CD4-positive, alpha-beta T cell treated with Interleukin-15 for 1 hour (primary cell): ENCODE measurements around the gene DHRS4.
"Not testable (repeated sequence)": the region's sequence is repeated elsewhere in the genome, so short reads cannot be mapped to it uniquely, and the experiment has no call there.

ENCODE experiments used
- DNase-seq: peaks from one replicate; pipeline ENCODE4 v3.0.0-alpha.2; 2020

Gene DHRS4

DNA sequence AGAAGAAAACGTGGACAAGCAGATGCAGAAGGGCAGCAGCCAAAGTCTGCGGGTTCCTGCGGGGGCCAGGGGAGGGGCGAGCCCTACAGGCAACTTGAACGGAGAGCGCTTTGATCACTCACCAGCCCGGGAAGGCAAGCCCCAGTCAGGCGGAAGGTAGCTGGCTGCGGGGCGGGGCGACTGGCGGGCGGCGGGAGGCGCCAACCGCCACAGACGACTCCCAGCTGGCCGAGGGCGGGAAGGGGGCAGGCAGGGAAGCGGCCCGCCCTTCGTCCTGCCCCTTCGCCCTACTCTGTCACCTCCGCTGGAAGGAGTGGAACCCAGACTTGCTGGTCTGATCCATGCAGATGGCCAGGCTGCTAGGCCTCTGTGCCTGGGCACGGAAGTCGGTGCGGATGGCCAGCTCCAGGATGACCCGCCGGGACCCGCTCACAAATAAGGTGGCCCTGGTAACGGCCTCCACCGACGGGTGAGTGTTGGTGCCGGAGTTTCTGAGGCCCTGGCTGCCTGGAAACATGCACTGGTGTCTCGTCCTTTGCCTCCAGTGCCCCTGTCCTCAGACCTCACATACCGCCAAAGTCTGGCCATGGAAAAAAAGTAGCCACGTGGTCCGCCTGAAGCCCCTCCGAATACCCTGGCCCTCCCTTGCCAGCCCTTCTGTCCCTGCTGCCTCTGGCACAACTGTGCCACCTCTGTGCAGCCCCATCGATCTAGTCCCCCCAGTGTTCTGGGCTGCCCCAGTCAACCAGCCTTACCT lies 35.2 kb downstream of the DHRS4 start, which contains the start of gene DHRS4L2:
Gene DHRS4L2 (plus strand): TSS at position 323 of the 757 bp plus-strand sequence. CDS start 19 bp downstream, at position 342.
- DNase-seq = peak; percentile 67

DNA sequence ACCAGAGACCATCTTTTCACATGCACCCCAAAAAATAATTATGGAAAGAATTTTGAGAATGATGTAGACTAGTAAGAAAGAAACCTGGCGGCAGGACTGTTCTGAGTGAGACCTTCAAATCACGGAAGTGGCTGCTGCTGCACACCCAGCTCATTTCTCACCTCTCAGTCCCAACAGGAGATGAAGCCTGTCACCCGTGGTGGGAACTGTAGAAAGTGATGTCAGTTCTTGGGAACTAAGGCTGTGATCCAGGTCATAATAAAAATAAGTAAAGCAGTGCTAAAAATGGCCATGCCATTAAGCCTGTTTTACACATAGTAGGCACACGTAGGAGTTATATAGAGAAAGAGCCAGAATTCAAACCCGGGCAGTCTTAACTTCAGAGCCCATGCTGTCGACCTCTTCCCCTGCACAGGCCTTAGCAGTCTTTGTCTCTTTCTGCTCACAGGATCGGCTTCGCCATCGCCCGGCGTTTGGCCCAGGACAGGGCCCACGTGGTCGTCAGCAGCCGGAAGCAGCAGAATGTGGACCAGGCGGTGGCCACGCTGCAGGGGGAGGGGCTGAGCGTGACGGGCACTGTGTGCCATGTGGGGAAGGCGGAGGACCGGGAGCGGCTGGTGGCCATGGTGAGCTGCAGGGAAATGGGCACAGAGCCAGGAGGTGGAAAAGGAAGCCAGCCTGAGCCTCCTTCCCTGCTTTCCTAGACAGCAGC lies 36.3 kb downstream of the DHRS4 start:
- DNase-seq = not testable (repeated sequence)

DNA sequence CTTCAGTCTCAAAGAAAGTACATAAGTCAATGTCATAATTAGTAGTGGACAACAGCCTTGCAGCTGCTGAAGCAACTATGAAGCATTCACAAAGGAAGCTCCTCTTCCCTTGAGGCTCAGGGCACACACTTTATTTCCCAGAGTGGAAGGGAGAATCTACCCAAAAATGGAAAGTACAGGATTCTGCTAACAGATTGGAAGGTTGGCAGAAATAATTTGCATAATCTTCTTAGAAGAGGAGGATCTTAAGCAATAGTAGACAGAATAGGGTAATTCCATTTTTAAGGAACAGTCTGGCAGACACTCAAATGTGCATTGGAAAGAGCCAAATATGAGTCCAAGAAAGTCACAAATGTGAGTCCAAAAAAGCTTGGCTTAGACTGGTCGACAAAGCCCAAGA lies 37.4 kb downstream of the DHRS4 start:
- not testable (repeated sequence) for DNase-seq

DNA sequence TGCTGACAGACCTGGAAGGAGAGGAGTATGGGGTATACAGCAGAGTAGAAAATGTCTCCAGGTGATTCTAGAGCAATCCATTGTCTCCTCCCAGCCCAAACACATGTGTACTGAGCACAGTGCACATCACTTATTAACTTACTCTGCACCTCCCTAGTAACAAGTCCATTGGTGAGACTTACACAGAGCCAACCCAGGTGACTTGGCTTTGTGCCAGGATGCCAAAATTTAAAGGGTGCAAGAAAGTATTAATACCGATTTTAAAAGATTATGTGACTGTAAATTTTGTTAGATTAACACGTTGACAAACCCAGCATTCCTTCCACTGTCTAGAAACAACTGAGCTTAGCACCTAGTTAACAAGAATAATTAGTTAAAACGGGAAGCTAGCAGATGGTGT lies 39.5 kb downstream of the DHRS4 start:
- DNase-seq = not testable (repeated sequence)

DNA sequence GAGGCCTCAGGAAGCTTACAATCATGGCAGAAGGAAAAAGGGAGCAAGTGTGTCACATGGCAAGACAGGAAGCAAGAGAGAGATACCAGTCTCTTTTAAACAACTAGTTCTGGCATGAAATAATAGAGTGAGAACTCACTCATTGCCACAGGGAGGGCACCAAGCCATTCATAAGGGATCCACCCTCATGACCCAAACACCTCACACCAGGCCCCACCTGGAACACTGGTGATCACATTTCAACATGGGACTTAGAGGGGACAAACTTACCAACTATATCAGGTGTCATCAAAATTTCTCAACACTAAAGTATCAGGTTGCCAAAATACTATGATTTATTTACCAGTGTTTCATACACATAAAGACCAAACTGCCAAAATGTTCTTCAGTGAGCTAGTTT lies 42.4 kb downstream of the DHRS4 start:
- not testable (repeated sequence) for DNase-seq

DNA sequence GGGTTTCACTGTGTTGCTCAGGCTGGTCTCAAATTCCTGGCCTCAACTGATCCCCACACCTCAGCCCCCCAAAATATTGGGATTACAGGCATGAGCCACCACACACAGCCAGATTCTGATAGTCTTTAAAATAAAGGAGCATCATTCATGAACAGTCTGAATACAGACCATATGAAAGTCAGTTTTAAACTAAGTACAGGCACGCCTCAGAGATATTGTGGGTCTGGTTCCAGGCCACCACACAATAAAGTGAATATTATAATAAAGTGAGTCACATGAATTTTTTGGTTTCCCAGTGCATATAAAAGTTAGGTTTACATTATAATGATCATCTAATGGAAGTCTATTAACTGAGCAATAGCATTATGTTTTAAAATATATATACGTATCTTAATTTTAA lies 43.3 kb downstream of the DHRS4 start:
- not testable (repeated sequence) for DNase-seq

DNA sequence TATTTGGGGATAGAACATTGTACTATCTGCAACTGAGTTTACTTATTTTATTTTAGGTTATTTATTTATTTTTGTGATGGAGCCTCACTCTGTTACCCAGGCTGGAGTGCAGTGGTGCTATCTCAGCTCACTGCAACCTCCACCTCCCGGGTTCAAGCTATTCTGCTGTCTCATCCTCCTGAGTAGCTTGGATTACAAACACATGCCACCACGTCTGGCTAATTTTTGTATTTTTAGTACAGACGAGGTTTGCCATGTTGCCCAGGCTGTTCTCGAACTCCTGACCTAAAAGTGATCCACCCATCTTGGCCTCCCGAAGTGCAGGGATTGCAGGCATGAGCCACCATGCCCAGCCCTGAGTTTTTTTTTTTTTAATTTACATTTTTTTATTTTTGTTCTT lies 46.1 kb downstream of the DHRS4 start:
- DNase-seq = not testable (repeated sequence)

DNA sequence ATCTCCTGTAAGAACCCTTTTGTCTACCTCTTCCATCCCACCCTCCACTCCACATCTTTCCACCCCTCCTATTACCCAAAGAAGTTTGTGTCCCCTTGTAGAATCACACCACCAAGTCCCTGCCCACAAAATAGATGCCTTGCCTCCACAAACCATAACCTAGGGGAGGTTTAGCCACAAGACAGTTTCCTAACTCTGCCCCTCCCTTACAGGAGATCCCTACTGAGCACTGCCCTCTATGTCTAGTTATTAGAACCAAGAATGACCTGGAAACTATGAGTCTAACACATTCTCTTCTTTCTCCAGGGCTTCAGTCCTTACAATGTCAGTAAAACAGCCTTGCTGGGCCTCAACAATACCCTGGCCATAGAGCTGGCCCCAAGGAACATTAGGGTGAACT lies 47.5 kb downstream of the DHRS4 start:
- not testable (repeated sequence) for DNase-seq

DNA sequence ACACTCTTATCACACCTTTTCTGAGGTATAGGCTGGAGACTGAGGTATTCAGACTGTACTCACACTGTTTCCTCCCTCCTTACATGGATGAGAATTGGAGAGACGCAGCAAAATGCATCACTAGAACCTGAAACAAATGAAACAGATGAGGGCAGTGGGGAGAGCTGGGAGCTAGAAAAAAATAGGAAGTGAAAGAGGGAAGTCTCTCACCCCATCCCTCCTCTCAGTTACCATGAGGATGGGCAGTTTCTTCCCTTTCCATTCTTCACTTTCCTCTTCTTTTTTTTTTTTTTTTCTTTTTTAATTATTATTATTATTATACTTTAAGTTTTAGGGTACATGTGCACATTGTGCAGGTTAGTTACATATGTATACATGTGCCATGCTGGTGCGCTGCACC lies 48.1 kb downstream of the DHRS4 start:
- not testable (repeated sequence) for DNase-seq

DNA sequence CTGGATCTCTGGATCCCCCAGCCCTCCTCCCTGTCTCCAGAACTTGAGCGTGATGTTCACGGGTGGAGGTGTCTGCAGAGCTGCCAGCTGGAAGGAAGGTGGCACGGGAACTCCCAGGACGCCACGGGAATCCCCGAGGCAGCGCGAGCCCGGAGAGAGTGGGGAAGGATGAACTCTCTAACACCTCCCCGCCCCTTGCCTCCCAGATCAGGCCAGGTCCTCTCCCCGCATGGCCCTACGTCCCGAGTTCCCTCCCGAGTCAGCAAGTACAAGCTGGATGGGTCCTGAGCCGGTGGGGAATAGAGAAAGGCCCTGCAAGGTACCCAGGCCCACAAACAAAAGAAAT lies 52.9 kb downstream of the DHRS4 start:
- DNase-seq = not testable (repeated sequence)

DNA sequence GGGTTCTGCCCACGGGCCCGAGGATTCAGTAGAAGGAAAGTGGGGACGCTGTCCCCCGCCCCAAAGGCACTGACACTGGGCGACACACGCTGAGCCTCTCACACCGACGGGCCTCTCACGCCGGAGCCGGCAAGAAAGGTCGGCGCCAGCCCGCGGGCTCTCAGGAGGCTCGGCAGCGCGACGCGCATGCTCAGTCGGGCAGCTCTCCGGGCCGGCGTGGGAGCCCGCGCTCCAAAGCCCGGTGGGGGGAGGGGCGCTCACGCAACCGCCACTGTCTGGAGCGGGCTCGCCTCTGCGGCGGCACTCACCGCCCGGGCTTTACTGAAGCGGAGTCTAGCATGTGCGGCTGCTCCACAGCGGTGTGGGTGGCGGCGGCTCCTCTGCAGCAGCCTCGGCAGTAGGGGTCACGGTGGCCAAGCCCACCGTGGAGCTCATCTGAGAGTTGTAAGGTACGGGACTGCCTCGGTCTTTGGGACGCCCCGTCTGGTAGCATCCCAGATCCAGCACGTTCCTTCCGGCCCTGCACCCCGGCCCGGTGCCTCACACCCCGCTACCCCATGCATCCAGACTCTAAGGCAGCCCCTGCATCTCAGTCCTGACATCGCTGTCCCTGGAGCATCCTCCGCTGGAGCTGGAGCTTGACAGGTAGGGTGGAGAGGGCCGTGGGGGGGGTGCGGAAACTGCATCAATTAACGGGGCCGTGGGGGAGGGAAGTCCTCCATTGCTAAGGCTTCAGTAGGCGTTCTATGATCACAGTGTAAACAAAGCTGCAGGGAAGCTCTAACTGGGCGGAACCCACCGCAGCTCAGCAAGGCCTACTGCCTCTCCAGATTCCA lies 53.5 kb downstream of the DHRS4 start:
- peak; percentile 65 for DNase-seq

DNA sequence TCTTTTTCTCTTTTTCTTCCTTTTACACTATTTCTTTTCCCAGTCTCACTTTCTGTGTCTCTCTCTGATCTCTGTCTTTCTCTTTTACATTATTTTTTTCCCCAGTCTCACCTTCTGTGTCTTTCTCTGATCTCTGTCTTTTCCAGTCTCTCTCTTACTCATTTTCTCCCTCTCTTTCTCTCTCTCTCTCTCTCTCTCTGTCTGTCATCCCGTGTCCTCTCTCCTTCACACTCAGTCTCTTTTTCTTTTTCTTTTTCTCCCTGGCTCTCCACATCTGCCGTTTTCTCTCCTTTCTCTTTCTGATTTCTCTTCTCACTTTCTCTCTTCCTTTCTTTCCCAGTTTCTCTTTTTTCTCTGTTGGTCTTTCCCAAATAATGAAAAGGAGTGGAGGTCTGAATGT lies 57.5 kb downstream of the DHRS4 start:
- DNase-seq = no peak

DNA sequence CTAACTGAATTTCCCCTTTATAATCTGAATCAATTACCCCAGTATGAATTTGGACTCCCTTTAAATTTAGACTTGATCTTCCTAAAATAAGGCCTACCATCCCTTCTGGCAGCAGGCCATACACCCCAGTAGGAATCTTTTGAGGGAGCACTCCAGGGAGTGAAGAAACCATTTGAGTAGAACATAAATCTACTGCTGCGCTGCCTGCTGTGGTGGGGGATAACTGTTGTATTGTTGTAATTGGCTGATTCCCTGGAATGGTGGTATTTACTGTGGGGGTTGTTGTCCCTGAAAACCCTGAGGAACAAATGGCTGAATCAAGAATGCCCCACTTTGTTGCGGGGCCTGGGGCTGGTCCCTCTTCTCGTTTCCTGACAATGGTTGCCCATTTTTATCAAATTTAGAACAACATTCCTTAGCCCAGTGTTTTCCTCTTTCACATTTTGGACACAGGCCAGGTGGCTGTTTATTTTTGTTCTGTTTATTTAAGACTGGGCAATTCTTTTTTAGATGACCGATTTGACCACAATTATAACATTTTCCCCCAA lies 59.2 kb downstream of the DHRS4 start:
- DNase-seq = not testable (repeated sequence)

DNA sequence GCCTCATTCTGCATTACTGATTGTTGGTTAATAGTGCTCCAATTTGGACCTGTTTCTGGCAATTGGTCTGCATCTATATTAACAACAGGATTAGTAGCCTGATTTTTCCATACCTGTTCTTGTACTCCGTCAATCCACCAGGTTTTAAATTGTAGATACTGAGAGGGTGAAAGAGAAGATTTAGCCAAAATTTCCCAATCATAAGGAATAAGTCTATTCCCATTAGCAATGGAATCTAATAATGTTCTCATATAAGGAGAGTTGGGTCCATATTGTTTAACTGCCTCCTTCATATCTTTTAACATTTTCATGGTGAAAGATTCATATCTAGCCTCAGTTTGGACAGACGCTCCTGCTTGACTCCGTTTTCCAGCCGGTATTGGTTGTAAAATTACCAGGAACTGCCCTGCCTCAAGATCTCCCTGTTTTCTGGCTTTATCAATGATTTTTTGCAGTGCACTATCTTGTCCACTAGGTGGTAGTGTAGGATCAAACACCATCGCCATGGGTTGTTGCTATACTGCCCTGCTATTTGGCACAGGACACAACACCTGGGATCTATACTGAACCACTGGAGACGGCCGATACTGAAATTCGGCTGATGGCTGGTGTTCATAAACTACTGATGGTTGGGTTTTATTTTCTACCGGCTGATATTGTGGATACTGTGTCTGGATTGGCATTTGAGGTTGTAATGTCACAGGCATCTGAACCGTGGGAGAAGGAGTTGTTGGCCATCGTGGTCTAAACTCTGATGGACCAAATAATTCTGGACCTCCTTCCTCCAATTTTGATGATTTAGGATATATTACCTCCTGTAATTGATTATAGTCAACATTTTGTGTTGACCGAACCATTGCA lies 60.3 kb downstream of the DHRS4 start:
- DNase-seq = peak; percentile 47

DNA sequence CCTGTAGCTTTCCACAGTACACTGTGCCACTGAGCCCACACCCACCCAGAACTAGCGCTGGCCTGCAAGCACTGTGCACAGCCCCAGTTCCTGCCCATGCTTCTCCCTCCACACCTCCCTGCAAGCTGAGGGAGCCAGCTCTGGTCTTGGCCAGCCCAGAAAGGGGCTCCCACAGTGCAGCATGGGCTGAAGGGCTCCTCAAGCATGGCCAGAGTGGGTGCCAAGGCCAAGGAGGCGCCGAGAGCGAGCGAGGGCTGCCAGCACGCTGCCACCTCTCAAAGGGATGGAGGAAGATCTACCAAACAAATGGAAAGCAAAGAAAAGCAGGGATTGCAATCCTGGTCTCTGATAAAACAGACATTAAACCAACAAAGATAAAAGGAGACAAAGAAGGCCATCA lies 62.2 kb downstream of the DHRS4 start:
- DNase-seq = not testable (repeated sequence)
